Glutamatergic neuron (in vitro differentiated cells): ENCODE data around the gene BRAP. TPM values are rescaled to one million over a fixed set of nuclear protein-coding genes. Genes with fewer than 3 reads are reported as not detected.
"Not testable (repeated sequence)": the region's sequence is repeated elsewhere in the genome, so short reads cannot be mapped to it uniquely, and the experiment has no call there.

Source experiments
- DNase-seq: peaks from one replicate; pipeline ENCODE4 v3.0.0; 2022
- H3K27ac Mint-ChIP-seq: one replicate; pipeline ENCODE4 v1.8.0; 2020; ENCODE audit warnings: mild to moderate bottlenecking, mixed read lengths, inconsistent platforms; ENCODE audit not compliant: unreplicated experiment
- H3K27me3 Mint-ChIP-seq: one replicate; pipeline ENCODE4 v1.8.0; 2020; ENCODE audit warnings: mild to moderate bottlenecking, moderate library complexity, mixed read lengths, inconsistent platforms; ENCODE audit not compliant: unreplicated experiment
- H3K36me3 Mint-ChIP-seq: one replicate; pipeline ENCODE4 v1.8.0; 2020; ENCODE audit warnings: mild to moderate bottlenecking, mixed read lengths, inconsistent platforms; ENCODE audit not compliant: unreplicated experiment
- H3K4me1 Mint-ChIP-seq: one replicate; pipeline ENCODE4 v1.8.0; 2020; ENCODE audit warnings: mild to moderate bottlenecking, low read depth, mixed read lengths, inconsistent platforms; ENCODE audit not compliant: unreplicated experiment
- H3K4me3 Mint-ChIP-seq: one replicate; pipeline ENCODE4 v1.8.0; 2020; ENCODE audit warnings: mild to moderate bottlenecking, mixed read lengths, inconsistent platforms; ENCODE audit not compliant: unreplicated experiment
- H3K9me3 Mint-ChIP-seq: one replicate; pipeline ENCODE4 v1.8.0; 2020; ENCODE audit warnings: mild to moderate bottlenecking, moderate library complexity, mixed read lengths, inconsistent platforms; ENCODE audit not compliant: unreplicated experiment
- total RNA-seq: library from RNA; stranded (reverse); fragmentation: NEBNext Ultra II Directional; extraction: Animal tissue kit (Norgen Biotek cat#: 25700); gene quantifications from one replicate; pipeline ENCODE4 v1.2.1, GENCODE V29; 2021; ENCODE audit not compliant: unreplicated experiment
- TF ChIP-seq, protein P1 (sequence below): fragments of 200-600 bp; sonication (generic); IDR thresholded peaks from one replicate; pipeline ENCODE4 v1.5.0; 2021; ENCODE audit not compliant: partially characterized antibody, unreplicated experiment

The BRAP gene
- total RNA-seq, 1 donor from 2014 or later, result 26.1 TPM

DNA sequence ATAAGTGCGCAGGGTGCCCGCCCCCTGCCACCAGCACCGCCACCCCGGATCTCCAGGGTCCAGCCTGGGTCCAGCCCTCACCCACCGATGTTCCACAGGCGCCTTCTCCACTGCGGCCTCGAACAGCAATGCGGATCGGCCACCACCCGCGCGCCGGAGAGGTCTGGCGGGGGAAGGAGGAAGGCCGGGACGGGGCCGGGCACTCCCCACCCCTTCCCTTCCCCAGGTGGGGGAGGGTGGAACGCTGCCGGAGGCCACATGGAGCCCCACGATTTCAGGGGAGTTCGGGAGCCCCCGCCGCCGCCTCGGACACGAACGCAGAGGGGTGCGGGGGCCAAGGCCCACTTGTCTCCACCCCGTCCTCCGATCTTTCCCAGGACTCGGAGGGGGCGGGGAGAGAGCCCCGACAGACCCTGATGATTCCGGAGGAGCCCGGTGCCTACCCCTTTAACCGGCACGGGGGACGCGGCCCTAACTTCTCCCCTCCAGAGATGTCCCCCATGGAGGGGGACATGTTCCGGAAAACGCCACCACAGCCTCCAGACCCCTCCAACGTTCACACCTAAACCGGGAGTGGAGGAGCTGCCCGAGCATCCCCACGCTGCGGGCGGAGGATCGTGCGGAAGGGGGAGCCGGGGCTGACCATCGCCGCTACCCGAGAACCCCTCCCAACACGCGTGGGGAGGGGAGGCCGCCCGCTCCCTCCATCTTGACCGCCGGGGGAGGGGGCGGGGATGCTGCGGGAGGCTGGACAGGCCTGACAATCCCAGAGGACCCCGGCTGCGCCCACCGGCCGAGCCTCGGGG is 87.7 kb downstream of the BRAP start:
- Mint-ChIP-seq H3K27me3 (peaks cover 6% of the 10 kb centered on the region), H3K9me3 (peaks cover 10% of the 10 kb centered on the region), H3K4me1 (peaks cover 12% of the 10 kb centered on the region), H3K27ac (peak overlapping the region; percentile 89), H3K36me3 (no peaks in the 10 kb centered on the region), H3K4me3 (peak overlapping the region; percentile 98)
- peak; percentile 69 for DNase-seq
- TF ChIP-seq, protein P1, sequence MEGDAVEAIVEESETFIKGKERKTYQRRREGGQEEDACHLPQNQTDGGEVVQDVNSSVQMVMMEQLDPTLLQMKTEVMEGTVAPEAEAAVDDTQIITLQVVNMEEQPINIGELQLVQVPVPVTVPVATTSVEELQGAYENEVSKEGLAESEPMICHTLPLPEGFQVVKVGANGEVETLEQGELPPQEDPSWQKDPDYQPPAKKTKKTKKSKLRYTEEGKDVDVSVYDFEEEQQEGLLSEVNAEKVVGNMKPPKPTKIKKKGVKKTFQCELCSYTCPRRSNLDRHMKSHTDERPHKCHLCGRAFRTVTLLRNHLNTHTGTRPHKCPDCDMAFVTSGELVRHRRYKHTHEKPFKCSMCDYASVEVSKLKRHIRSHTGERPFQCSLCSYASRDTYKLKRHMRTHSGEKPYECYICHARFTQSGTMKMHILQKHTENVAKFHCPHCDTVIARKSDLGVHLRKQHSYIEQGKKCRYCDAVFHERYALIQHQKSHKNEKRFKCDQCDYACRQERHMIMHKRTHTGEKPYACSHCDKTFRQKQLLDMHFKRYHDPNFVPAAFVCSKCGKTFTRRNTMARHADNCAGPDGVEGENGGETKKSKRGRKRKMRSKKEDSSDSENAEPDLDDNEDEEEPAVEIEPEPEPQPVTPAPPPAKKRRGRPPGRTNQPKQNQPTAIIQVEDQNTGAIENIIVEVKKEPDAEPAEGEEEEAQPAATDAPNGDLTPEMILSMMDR, result no peak

GRCh38 chr12:111596985-111597830 is 88.5 kb downstream of the BRAP start:
- DNase-seq, result peak; percentile 54
- H3K27ac Mint-ChIP-seq, result peak overlapping the region; percentile 89
- H3K36me3 Mint-ChIP-seq, result no peaks in the 10 kb centered on the region
- H3K27me3 Mint-ChIP-seq, result peaks cover 6% of the 10 kb centered on the region
- peak overlapping the region; percentile 98 for H3K4me3 Mint-ChIP-seq
- peaks cover 10% of the 10 kb centered on the region for H3K9me3 Mint-ChIP-seq
- H3K4me1 Mint-ChIP-seq, result peaks cover 12% of the 10 kb centered on the region
- TF ChIP-seq, protein P1, result no peak

GRCh38 chr12:111595341-111595835 is 90.4 kb downstream of the BRAP start:
- not testable (repeated sequence) for H3K27me3 Mint-ChIP-seq, H3K27ac Mint-ChIP-seq
- H3K4me1 Mint-ChIP-seq, result peaks cover 12% of the 10 kb centered on the region

More at GRCh38 chr12:111595341-111595835, 90.4 kb downstream of the BRAP start:
- not testable (repeated sequence) for H3K36me3 Mint-ChIP-seq, DNase-seq, H3K9me3 Mint-ChIP-seq, H3K4me3 Mint-ChIP-seq

Other genes starting within 250 kb of the BRAP start
- 80.8 TPM for gene ATXN2, start 86.6 kb downstream of the BRAP start, total RNA-seq
- 35.9 TPM for gene ACAD10, start 97 bp upstream of the BRAP start, total RNA-seq
- 55.2 TPM for gene ALDH2, start 81.0 kb upstream of the BRAP start, total RNA-seq
- gene MAPKAPK5, start 156.3 kb upstream of the BRAP start, total RNA-seq, result 125 TPM